Activated CD4-positive, alpha-beta T cell treated with anti-CD3 and anti-CD28 coated beads for 4 hours (primary cell): ENCODE results near the gene CRISPLD2.
"Not testable (repeated sequence)": the region's sequence is repeated elsewhere in the genome, so short reads cannot be mapped to it uniquely, and the experiment has no call there.

ENCODE experiments used
- DNase-seq, 2 donors: peaks; one replicate each; pipeline ENCODE4 v3.0.0-alpha.2; 2020

CRISPLD2 gene

GRCh38 chr16:84937196-84938005 lies 117.6 kb downstream of the CRISPLD2 start:
- no peak for DNase-seq

DNA sequence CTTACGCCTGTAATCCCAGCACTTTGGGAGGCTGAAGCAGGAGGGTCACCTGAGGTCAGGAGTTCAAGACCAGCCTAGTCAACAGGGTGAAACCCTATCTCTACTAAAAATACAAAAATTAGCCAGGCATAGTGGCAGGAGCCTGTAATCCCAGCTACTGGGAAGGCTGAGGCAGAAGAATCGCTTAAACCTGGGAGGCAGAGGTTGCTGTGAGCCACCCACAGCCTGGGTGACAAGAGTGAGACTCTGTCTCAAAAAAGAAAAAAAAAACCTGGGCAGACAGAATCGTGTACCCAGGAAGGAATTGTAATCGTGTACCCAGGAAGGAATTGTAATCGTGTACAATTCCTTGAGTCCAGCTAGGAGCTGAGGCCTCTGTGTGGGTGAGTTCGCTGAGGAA lies 118.8 kb downstream of the CRISPLD2 start:
- DNase-seq: not testable (repeated sequence)

DNA sequence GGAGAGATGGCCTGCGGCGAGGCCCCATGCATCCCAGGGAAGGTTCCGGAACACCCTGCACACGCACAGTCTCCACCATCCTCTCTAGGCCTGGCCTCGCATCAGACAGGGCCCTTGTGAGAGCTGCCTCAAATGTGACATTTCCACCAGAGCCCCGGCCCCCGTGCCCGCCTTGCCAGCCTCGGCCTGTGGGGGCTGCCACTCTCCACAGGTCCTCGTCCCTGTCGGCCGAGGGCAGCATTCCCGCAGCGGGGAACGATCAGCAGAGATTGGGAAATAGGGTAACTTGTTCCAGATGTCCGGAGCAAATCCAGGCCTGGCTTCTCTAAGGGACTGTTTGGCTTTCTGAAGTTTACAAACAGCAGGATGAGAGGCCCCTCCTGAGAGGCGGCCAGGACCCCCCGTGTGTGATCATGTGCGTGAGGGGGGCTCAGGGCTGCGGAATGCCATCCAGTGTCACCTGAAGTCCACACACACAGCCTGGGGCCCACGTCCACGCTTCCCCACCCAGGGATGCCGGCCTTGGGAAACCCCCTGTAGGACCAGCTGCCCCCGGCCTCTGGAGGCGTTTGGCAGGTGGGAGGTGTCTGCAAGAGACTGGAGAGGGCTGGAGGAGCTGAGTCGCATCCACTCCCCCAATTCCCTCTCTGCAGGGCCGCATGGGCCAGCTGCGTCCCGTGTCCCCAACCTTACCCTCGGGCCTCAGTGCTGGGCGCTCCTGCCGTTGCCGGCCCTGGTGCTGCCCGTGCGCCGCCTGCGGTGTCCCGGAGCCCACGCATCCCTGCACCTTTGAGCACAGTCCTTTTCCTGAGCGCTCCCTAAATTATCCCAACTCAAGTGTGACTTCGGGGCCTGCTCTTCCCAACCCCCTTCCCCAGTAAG lies 121.1 kb downstream of the CRISPLD2 start:
- no peak for DNase-seq

DNA sequence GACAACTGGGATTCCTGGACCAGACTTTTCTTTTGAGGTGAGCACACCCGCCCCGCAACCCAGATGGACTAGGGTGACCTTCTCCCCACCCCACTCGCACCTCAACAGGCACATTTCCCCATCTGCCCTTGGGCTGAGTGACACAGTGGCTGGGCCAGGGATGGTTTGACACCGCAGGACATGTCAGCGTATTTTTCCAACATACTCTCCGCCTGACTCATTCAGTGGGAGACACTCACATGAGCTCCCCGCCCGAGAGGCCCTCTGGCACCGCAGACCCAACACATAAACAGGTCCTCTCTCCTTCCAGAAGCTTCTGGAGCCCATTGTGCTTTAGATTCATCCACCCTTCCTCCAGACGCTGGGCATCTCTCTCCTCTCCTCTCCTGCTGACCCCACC lies 122.1 kb downstream of the CRISPLD2 start:
- DNase-seq: no peak

DNA sequence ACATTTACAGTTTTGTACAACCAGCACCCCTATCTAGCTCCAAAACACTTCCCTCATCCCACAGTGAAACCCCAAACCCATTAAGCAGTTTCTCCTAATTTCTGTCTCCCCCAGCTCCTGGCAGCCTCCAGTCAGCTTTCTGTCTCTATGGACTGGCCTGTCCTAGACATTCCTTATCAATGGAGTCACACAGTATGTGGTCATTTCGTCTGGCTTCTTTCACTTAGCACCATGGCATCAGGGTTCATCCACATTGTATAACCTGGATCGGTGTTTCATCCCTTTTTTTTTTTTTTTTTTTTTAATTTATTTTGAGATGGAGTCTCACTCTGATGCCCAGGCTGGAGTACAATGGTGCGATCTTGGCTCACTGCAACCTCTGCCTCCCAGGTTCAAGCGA lies 123.0 kb downstream of the CRISPLD2 start:
- no peak for DNase-seq

DNA sequence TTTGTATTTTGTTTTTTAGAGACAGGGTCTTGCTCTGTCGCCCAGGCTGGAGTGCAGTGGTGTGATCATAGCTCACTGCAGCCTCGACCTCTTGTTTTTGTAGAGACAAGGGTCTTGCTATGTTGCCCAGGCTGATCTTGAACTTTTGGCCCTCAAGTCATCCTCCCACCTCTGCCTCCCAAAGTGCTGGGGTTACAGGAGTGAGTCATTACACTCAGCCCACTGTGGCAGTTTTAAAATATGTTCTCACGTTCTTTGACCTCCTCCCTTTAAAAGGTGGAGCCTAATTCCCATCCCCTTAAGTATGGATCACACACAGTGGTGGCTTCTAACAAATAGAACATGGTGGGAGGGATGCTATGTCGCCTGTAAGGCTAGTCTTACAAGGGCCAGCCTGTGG lies 123.8 kb downstream of the CRISPLD2 start:
- DNase-seq: no peak

DNA sequence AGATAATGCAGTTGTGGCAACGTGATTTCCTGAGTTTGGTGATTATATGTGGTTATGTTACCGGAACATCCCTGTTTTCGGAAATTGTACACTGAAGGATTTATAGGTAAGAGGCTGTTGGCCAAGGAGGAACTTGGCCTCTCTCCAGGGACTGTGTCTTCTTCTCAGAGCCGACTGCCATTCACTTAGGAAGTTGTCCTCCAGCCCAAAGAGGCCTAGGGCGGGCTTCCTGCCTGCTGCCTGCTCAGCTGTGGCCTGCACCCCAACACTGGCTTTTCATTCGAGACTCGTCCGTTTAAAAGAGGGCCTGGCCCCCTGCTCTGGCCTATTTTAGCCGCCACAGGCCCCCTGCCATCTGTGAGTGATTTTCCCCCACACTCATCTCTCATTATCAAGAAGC lies 127.2 kb downstream of the CRISPLD2 start:
- no peak for DNase-seq

DNA sequence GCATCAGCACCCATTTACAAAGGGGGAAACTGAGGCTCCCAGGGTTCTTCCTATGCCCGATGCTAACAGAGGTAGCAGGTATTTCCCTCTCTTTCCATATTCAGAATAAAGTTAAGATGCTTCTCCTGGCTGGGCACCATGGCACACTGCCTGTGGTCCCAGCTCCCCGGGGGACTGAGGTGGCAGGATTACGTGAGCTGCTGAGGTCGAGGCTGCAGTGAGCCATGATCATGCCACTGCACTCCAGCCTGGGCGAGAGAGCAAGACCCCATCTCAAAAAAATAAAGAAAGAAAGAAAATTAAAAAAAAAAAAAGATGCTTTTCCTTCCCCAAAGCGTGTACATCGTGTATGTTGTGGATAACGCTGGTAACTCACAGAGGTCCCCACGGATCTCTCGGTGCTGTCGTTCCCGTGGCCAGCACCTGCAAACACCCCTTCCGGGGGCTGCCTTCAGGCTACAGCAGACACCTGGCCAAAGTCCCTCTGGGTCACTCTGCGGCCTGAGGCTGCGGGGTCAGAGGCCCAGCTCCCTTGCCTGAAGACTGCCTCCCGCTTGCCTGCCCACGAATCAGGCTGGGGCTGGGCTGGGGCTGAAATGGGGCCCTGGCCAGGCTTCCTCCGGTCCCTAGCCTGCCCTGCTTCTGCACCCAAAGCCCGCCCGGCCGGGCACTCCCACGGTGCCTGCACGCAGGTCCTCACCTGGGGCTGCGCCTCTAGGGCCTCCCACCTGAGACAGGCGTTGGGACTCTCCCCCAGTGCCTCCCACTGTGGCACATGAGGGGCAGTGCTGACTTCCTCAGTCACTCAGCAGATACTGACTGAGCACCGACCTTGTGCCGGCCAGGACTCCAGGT lies 128.4 kb downstream of the CRISPLD2 start:
- DNase-seq: no peak

- DNase-seq: no peak
These were observed 129.2 kb downstream of the CRISPLD2 start for GRCh38 chr16:84948851-84949610.

DNA sequence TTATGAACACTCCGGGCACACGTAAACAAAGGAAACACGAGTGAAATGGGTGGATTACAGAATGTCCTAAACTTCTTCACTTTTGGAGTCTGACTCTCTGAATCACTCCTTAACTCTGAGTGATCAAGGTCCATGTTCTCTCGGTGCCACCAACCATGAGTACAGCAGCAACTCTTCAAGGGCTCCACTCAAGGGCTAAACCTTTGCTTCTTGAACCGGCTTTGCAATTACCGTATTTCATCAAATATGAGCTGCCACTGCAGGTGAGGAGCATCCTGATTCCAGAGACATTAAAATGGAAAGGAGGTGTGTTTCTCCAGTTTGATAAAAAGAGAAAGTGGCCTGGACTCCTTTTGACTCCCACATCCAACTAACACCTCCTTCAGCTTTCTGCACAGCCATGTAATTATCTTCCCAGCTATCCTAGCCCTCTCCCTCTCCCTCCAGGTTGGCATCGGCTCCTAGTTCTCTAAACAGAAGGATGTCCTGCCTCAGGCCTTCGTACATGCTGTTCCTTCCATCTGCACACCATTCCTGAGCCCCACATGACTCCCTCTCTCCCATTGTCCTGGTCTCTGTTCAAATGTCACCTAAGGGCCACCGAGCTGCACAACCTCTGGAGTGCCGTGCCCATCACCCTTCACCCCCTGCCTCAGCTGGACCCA lies 130.1 kb downstream of the CRISPLD2 start:
- DNase-seq: no peak

DNA sequence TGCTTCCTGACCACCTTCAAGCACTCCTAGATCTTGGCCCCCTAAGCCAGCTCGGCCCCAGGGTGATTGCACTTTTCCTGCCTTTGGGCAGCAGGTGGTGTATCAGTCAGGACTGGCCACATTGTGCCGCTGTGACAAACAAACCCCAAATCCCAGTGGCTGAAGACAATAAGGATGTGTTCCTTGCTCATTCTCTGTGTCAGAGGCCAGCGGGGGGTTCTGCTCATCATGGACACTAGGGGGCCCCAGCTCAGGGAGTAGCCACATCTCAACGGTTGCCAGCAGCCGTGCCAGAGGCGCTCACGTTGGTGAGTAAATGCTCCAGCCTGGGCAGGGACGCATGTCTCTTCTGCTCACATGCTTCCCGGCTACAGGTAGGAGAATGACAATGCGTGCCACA lies 131.1 kb downstream of the CRISPLD2 start:
- peak; percentile 12 to 15 for DNase-seq

DNA sequence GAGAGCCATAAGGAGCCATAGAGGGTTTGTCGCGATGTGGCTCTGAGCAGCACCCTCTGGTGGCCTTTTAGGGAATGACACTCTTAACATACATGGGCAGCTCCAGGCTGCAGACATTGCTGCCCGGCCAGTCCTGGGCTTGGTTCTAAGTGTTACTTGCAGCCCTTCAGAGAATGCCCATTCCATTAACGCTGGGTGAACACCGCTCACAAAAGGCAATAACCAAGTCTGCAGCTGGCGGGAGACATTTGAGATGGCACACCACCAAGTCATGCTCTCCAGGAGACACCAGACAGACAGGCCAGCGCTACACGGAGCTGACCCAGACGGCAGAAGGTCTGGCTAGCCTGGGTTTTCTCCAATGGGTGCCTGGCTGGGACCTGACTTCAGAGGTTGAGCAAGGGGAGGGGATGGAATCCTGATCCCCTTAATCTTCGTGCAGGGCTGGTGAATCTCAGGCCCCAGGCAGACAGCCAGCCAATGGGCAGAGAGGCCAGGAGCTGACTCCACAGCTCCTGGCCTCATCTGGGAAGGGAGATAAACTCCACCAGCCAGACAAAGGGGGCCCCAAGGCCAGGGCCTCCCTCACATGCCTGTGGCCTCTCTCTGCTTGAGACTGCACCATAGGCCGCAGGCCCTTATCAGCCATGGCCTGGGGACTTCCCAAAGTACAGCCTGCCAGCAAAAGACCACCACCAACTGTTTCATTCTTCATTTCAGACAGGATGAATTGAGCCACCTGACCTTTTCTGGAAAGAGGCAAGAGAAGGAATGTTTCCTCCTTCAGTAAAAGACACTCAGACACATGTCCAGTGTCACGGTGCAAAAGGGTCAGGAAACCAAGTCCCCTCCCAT lies 132.8 kb downstream of the CRISPLD2 start:
- peak; percentile 60 to 74 for DNase-seq

- no peak for DNase-seq
These were observed 133.5 kb downstream of the CRISPLD2 start for GRCh38 chr16:84953190-84953746.

DNA sequence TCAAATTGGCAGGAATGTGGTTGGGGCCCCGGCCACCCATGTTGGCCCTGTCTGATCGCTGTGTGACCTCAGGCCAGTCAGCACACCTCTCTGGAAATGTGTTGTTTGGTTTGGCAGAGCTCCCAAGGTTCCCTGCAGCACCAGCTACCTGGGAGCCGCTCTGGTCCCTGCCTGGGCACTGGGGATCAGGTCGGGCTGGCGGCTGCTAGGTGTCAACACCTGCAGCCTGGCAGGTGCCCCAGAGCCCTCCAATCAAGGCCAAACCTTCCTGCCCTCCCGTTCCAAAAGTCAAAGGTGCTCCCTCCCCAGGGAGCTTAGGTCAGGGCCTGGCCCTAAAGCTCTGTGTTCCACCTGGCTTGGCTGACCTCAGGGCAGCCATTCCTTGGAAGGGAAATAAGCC lies 135.6 kb downstream of the CRISPLD2 start:
- no peak for DNase-seq

DNA sequence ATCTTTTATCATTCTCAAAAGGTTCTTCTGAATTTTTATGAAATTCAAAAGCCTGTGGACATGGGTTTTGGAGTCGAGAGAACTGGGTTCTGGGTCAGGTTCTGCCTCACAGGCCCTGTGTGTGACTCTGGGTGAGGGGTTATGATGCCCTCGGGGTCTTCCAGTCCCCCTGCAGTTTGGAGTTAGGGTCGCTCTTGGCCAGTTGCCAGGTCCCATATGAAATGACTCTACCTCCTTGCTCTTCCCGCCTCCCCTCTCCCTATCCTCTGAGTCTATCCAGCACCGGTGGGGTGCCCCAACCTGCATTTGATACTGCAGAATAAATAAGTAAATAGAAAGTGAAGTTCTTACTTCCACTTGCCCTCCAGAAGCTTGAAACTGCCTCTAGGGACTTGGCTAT lies 137.4 kb downstream of the CRISPLD2 start:
- no peak for DNase-seq

- no peak for DNase-seq
These were observed 138.0 kb downstream of the CRISPLD2 start for GRCh38 chr16:84957792-84958191.
